KOPT-K1 (cell line): ENCODE data around the gene CHD2.
"Not testable (repeated sequence)": the region's sequence is repeated elsewhere in the genome, so short reads cannot be mapped to it uniquely, and the experiment has no call there.

Experiments
- H3K27ac ChIP-seq: fragments of 200-600 bp; sonication (generic); 2 replicates; pipeline ENCODE4 v1.5.1; 2016; ENCODE audit warnings: antibody characterized with exemption, mild to moderate bottlenecking, low read depth, low read length; ENCODE audit not compliant: poor library complexity, severe bottlenecking
- H3K36me3 ChIP-seq: fragments of 200-600 bp; sonication (generic); 2 replicates; pipeline ENCODE4 v1.5.1; 2017; ENCODE audit warnings: antibody characterized with exemption, mild to moderate bottlenecking, low read length, moderate library complexity; ENCODE audit not compliant: insufficient read depth
- H3K9me3 ChIP-seq: fragments of 200-600 bp; sonication (generic); 2 replicates; pipeline ENCODE4 v1.5.1; 2017; ENCODE audit warnings: antibody characterized with exemption, low read length, mild to moderate bottlenecking; ENCODE audit not compliant: insufficient read depth, poor library complexity, severe bottlenecking

Gene CHD2

DNA sequence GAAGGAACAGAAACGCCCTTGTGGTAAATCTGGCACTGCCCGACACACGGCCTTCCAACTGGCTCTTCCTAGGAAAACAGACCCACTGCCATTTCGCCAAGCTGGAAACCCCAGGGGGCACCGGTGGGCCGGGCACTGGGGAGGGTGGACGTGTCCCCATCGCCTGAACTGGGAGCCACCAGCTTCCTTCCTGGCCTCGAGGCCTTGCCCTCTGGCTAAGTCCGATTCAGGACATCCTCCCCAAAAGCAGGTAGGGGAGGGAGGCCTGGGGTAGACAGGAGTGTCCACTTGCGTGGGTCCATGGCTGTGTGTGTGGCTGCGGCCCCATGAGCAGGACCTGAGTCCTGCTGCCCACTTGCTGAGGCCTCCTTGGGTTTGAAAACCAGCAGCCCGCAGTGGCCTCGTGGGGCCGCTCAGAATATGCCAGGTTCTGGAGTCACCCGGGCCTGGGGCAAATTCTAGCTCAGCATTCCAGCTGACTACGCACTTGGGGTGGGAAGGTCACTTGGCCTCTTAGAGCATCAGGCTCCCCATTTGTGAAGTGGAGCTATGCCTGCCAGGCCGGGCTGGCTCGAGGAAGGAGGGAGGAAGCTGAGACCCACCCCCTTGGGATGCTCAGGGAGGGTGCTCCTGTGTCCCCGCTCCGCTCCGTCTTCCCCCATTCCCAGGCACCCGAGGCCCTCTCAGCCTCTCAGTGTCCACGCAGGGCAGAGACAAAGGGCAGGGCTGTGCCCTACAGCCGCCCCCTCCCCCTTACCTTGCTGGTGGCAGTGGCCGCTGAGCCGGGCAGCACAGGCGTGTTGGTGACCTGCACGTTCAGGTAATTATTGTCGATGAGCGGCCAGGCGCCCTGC is 151.3 kb downstream of the CHD2 start:
- Histone ChIP-seq H3K36me3 (no peaks in the 10 kb centered on the region), H3K27ac (no peak overlapping the region), H3K9me3 (no peaks in the 10 kb centered on the region)

DNA sequence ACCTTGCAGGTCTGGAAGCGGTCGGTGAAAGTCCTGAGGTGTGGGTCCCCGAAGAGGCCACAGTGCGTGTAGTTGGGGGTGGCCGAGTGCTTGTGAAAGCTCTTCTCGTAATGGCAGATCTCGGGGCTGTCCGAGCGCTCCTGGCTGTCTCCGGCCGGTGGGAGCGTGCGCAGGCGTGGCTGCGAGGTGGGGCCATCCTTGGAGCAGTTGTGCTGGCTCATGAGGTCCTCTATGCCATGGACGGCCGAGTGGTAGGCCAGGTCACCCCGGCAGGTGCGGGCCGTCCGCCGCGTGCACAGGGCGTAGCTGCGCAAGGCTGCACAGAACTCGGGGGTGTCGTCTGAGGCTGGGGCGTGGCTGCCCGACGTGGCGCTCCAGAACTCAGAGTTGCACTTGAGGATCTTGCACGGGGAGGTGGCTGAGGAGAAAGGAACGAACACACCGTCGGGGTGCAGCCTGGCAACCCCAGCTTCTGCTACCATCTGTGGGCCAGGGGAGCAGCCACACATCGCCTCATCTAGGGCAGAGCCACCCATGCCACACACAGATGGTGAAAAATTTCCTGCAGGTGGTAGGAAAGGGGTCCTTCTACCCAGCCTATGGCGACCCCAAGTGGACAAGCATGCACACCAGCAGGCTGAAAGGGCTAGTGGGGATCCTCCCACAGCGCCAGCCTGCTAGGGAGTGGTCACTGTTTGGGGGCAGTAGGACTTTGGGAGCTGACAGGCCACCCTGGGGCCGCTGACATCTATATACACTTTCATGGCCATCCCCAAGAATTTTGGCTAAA is 152.2 kb downstream of the CHD2 start:
- Histone ChIP-seq H3K27ac (no peak overlapping the region), H3K9me3 (no peaks in the 10 kb centered on the region), H3K36me3 (no peaks in the 10 kb centered on the region)

DNA sequence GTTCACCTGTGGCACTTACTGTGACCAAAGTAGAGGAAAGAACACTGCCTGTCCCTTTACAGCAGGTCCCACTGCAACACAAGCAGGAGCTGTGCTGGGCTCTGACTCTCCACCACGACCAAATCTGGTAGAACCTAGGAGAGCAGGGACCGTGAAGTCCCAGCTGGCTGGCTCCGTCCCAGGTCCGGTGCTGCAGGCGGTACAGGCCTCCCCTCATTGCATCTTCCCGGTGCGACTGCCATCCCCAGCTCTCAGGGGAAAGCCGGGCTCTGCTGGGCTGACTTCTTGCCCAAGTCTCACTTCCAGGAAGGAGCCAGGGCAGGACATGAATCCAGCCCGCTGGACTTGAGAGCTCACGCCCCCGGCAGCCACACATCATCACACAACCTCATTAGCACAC is 155.1 kb downstream of the CHD2 start:
- H3K36me3 ChIP-seq = no peaks in the 10 kb centered on the region
- H3K27ac ChIP-seq = no peak overlapping the region
- H3K9me3 ChIP-seq = no peaks in the 10 kb centered on the region

DNA sequence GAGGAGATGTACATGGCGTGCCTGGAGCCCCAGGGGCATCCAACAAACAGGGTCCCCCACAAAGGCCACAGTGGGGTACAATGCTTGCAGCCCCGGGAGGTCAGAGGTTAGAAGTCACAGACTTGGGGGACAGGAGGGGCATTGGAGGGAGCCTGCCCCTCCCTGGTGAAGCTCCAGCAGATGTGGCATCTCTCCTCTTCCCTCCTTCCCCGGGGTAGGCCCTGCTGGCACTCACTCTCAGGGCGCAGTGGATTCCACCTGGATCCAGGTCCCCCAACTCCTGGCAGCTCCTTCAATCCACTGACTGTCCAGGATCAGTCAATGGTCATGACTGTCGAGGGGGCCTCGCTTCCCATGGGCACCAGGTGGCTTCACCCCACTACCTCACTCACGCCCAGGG is 156.7 kb downstream of the CHD2 start:
- H3K9me3 ChIP-seq = no peaks in the 10 kb centered on the region
- no peak overlapping the region for H3K27ac ChIP-seq
- H3K36me3 ChIP-seq = no peaks in the 10 kb centered on the region

DNA sequence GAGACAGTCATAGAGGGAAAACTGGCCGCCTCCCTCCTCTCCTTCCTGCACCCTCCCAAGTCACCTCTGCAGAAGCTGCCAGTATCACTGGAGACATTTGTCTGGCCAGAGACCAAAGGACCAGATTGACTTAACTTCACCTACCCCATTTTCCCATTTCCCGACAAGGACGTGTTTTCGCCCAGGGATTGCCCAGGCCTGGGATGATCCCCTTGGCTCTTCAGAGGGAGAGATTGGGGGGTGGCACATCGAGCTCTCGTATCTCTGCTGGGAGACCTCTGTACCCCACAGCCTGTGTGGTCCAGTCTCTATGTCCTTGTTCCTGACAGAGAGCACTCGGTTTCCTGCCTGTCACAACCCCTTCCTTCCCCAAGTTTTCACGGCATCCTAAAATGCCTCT is 157.5 kb downstream of the CHD2 start:
- H3K9me3 ChIP-seq = no peaks in the 10 kb centered on the region
- no peak overlapping the region for H3K27ac ChIP-seq
- no peaks in the 10 kb centered on the region for H3K36me3 ChIP-seq

DNA sequence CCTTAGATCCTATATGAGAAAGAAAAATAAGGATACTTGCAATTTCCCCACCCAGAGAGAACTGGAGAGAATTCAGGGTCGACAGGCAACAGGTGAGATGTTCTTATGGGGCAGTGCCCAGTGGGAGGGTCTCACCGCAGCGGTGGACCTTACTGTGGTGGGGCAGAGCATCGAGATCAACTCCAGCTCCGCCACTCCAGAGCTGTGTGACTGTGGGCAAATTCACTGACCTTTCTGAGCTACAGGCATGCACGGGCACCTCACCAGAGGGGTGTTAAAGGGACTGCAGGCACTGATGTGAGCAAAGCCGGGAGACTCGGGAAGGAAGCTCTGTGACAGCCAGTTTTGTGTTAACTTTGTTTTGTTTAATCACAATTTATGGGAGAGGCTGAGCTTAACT is 158.0 kb downstream of the CHD2 start:
- H3K9me3 ChIP-seq = no peaks in the 10 kb centered on the region
- H3K36me3 ChIP-seq = no peaks in the 10 kb centered on the region
- no peak overlapping the region for H3K27ac ChIP-seq

DNA sequence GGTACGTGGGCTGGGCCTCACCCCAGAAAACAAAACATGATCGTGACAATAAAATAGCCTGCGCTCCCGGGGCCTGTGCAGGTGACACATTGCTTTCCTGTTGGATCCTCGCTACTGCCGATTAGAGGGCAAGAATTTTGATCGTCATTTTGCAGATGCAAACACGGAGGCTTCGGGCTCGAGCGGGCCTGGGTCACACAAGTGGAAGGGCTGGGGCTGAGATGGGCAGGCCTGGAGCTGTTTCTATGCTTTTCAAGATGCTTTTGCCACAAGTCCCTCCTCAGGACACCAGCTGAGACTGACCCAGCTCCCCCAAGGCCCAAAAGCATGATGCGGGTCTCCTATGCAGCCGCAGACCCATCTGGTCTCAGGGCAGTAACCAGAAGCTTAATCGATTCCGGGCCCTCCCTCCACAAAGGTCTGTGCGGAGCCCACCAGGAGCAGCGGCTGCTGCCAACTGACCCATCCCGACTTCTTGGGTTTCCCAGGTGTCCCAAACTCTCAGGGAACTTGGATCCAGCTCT is 158.8 kb downstream of the CHD2 start:
- no peaks in the 10 kb centered on the region for H3K9me3 ChIP-seq
- H3K36me3 ChIP-seq = no peaks in the 10 kb centered on the region
- no peak overlapping the region for H3K27ac ChIP-seq

DNA sequence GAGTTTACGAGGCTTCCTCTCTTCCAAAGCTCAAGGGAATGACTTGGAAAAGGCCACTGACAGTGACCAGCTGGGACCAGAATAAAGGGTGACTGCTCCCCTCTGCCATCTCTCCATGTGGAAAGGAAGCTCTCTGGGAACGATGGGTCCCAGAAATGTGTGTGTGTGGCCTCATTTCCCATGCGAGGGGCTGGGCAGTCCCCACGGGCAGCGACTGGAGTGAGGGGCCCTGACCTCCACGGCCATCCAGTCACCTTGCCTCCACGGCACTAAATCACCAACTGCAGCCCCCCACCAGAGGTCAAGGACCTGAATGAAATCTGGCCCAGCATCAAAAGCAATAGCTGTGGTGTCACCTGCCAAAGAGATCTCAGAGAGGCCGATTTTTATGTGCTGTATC is 159.3 kb downstream of the CHD2 start:
- Histone ChIP-seq H3K9me3 (no peaks in the 10 kb centered on the region), H3K36me3 (no peaks in the 10 kb centered on the region), H3K27ac (no peak overlapping the region)

DNA sequence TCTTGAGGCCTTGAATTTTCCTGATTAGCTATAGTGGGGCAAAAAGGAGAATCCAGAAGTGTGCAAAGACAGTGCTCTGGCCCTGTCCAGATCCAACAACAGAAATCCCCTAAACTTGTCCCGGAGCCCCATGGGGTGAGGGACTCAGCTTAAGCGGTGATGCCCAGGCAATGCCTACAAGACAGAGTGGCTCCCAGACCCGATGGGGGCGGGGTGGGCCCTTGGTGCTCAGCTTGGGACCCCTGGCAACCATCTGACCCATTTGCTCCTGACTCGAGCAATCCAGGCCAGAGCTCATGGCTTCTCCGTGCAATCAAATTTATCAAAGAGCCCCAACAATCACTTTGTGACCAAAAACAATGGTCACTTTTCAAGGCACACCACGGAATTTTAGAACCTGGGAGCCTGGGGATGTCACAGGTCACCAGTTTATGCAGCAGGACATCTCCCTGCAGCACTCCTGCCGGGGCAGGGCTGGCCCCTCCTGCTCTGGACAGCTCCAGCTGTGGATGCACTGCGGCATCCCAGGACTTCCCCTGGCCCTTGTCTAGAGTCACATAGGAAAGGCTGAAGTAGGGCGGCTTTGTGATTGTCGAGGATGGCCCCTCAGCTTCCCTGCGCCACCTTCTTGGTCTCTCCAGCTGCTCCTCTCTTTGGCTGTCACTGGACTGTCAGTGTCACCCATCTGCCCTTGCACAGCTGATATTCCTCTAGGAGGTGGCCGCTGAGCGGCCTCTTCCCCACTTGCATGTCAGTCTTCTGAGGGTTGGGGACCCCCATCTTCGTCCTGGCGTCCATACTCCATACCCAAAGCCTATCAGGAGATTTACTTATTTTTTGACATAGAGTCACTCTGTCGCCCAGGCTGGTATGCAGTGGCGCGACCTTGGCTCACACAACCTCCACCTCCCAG is 160.5 kb downstream of the CHD2 start:
- H3K9me3 ChIP-seq = no peaks in the 10 kb centered on the region
- no peak overlapping the region for H3K27ac ChIP-seq
- no peaks in the 10 kb centered on the region for H3K36me3 ChIP-seq

DNA sequence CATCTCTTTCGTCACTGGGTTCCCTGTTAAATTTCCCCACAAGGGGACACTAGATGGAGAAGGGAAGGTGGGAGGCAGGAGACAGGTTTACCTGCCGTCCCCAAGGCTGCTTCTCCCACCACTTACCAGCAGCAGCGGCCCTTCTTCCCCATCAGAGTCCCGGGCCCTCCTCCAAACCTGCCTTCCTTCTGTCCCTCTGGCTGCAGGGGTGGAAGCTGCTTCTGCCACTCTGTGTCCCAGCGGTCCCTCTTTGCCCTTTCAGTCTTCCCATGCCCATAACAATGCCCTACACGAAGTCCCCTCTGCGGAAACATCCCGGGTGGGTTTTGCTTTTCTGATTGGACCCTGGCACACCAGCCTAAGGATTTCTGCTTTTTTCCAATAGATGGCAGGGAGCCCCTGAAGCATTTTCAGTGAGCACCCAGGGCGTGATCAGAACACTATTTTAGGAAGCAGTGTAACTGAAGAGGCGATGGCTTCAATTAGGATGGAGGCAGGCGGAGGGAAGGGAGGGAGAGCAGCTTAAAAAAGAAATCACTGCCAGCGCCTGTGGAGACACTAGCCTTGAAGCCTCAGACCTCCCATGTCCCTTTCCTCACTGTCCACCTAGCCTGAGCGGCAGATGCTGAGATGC is 162.6 kb downstream of the CHD2 start:
- H3K9me3 ChIP-seq, H3K36me3 ChIP-seq, H3K27ac ChIP-seq: not testable (repeated sequence)

DNA sequence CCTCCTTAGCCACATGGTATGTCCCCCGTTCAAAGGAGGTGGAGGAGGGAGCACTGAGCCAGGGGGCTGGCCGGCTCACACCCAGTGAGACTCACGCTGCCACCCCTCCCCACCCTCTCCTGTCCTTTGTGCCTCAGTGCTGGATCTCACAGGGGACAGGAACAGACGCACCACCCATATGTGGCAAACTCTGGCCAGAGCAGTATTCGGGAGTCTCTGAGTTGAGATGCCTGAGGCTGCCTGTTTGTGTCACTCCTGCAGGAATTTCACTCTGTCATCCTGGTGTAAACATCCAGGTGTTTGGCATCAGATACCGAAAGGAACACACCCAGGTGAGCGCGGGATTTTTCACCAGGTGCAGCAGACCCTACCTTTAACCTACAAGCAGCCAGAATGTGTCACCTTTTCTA is 163.1 kb downstream of the CHD2 start:
- no peak overlapping the region for H3K27ac ChIP-seq
- H3K9me3 ChIP-seq = no peaks in the 10 kb centered on the region
- H3K36me3 ChIP-seq = no peaks in the 10 kb centered on the region

DNA sequence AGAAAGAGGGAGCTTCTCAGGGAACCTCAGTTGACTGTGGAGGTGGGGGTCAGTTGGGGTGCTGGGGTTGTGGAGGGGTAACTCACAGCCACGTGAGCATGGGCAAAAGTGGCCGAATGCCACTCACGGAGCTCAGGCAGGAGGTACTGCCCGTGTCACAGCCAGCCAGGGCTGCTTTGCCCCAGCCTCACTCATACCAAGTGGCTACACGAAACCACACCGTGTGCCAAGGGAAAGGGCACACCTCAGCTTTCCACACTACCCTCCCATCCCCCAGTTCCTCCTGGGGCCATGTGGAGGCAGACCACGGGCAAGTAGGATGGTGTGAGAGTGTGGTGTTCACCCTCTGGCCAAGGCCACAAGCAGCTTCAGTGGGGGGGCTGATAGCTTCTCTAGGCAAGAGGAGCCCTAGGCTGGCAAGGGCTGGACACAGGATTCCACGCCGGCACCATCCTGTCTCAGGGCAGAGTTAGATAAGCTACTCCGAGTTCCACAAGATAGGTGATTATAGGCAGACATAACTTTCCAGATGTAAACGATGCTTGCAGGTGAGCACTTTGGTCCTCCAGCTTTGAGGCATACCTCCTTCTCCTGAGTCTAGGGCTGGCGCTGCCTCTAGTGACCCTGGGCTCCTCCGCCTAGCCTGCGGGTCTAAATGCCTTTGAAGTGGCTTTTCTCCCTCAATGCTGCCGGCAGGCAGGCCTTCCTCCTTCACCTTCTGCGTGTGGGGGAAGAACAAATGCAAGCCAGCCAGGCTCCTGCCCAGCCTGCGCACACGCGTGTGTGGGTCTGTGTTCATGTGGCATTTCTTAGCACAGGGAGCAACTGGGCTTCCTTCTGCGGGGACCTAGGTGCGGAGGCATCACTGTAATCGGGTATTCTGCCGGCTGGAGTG is 163.9 kb downstream of the CHD2 start:
- Histone ChIP-seq H3K27ac (no peak overlapping the region), H3K36me3 (no peaks in the 10 kb centered on the region), H3K9me3 (no peaks in the 10 kb centered on the region)

DNA sequence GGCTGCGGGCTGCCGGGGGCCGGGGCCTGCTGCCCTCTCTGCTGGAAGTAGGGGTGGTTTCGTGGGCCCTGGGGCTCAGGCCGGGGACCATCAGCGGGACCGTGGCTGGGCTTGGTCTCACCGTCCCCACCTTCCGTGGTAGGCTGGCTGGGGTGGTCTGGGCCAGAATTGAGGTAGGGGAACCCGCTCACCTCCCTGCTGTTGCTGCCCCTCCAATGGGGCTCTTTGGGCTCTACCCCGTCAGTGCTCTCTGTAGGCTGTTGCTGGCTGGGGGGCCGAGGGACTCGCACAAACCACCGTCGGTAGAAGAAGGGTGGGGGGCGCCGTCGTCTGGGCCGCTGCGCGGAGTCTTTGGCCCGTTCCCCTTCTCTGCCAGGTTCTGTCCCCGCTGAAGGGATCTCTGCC is 165.5 kb downstream of the CHD2 start:
- H3K36me3 ChIP-seq = no peaks in the 10 kb centered on the region
- no peak overlapping the region for H3K27ac ChIP-seq
- H3K9me3 ChIP-seq = no peaks in the 10 kb centered on the region
